Medulla oblongata (tissue), 1 donor: ENCODE measurements around the gene CDC5L.
"Not testable (repeated sequence)": the region's sequence is repeated elsewhere in the genome, so short reads cannot be mapped to it uniquely, and the experiment has no call there.

Source experiments
- DNase-seq: peaks from one replicate; pipeline ENCODE4 v3.0.0-alpha.2; 2015; ENCODE audit errors: extremely low spot score

The CDC5L gene

DNA sequence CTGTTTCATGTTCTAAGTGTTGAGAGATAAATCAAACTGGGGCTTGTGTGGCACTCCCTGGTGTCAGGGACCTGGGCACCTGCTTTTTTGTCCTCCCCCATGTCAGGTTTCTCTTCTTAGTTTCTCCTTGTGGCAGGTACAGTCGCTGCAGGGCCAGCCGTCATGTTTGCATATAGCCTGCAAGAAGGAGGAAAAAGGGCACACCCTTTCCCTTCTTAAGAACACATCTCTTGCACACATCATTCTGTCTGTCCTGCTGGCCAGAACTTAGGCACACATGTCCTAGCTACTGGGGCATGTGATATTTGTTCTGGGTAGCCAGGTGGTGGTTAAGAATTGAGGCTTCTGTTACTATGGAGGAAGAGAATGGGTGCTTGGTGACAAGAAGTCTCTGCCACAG lies 27.9 kb downstream of the CDC5L start:
- DNase-seq, result no peak

DNA sequence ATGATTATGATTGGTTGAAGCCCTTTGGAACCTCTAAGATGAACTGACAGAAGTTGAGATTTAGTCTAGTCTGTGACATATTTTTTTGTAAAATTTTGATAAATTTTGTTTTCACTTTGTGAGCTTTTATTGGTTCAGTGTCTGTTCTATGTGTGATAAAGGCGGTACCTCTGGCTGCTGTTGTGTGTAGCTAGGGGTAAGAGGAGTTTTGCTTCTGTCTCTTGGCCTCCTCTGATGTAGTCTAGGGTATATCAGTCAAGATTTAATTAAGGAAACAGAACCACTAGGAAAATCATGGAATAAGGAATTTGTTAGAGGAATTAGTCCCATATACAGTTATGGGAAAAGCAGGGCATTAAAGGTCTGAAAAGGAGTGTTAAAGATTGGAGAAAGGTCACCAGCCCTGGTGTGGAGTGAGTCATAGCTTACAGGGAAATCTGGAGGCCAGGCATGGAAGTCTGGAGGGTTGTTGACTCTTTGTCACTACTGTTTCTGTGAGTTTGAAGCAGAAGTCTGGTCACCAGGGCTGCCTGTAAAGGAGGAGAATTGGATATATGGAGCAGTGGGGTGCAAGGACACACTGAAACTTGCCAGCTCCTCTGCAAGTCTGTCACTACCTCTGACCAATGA lies 28.5 kb downstream of the CDC5L start:
- DNase-seq, result no peak

DNA sequence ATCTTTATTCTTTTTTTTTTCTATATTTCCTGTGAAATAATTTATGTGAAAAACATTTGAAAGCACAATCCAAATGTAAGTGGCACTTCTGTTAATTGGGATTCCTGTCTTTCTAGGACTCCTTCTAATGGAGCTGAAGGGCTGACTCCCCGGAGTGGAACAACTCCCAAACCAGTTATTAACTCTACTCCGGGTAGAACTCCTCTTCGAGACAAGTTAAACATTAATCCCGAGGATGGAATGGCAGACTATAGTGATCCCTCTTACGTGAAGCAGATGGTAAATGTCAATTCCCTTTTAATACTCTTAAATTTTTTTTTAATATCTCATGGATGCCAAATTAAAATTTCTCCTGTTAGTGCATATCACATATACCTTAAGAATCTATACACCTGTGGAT lies 35.0 kb downstream of the CDC5L start:
- no peak for DNase-seq

DNA sequence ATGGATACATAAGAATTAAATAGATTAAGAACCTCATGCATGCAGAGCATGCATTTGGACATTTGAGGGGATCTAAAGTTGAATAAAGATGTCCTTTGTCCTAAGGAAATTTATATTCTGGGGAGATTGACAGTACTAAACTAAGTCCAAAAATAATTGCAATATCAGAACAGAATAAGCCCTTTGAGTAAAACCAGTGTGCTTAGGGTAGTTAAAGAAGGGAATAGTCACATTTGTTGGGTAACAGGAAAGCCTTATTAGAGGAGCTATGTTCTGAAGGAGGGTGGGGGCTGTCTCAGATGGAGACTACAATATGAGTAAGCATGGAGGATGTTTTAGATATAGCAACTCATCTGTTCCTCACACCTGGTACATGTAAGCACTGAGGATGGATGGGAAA lies 35.8 kb downstream of the CDC5L start:
- no peak for DNase-seq

DNA sequence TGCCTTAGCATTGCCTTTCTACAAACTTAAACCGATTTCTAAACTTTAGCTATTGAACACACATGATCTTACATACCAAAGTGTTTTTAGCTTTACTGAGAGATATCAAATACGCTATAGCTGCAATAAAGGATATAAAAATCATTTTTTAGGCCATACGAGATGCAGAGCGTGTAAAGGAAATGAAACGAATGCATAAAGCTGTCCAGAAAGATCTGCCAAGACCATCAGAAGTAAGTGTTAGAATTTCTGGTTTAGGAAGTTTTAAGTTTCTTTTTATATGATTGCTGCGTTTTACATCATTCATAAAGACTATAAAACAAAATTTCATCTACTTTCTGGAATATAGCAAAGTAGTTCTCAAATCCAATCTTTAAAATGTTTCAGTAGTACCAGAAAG lies 38.4 kb downstream of the CDC5L start:
- no peak for DNase-seq

DNA sequence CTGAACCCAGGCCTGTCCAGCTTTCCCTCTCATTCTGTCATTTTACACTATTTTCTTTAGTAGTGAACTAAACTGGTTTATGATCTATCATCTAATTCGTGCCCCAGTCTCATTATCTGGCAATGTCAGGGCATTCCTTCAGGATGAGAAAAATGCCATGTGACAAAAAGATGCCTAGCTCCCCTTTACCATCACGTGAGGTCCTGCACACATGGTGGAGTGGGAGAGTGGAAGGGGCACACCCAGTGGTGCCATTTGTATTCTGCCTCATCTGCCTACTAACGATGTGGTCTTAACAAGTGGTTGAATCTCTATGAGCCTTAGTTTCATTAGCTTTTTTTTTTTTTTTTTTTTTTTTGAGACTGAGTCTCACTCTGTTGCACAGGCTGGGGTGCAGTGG lies 41.2 kb downstream of the CDC5L start:
- DNase-seq, result no peak

DNA sequence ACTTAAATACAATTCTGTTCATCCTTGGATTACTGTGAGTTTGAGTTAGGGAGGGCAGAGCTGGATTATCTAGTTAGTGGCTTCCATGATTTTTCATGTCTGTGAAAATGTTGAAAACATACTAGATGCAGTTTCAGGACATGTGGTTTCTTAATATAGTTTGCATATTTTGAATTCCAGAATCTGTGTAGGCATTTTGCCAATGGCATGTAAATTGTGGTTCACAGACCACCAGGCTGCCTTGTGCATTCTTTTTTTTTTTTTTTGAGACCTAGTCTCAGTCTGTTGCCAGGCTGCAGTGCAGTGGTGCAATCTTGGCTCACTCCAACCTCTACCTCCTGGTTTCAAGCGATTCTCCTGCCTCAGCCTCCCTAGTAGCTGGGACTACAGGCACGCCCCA lies 42.8 kb downstream of the CDC5L start:
- DNase-seq, result no peak

DNA sequence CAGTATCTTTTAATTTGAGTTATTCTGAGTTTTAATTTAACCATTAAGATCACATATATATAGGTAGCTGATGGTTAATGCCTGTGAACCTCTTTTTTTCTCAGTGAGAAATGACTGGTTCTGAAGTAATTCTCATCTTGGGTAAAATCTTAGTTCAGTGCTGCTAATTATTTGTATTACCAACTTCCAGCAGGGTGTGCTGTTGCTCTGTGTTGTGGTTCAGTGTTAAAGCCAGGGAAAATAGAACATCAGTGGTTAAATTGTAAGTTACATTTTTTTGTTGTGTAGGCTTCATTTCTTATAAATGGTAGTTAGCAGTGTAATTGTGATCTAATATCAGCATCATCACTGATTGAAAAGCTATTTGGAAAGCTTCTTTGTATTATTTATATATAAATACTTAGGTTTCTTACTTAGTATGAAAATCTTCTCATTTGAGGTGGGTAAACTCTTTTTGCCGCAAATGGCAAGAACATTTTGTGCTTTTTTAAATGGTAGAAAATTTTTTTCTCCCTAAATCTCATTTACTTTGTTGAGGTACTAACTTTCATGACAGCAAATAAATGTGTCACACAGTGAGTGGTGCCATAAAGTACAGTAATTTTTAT lies 43.7 kb downstream of the CDC5L start:
- DNase-seq, result peak; percentile 84

DNA sequence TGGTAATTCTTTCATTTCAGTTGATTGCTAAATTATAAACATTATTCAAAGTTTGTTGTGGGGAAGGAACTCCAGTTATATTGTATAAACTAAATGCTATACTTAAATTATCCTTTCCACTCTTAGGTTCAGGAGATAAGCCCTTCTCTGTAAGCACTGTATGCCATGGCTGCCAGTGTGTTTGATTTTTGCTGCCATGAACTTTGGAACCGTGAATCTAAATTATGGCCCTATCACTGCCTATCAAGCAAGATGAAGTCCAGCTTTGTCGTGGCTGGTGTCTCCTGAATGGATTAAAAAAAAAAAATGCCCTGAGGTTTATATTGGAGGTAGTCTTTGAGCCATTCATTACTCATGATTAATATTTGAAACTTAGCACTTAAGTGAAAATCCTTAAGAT lies 44.7 kb downstream of the CDC5L start:
- no peak for DNase-seq

DNA sequence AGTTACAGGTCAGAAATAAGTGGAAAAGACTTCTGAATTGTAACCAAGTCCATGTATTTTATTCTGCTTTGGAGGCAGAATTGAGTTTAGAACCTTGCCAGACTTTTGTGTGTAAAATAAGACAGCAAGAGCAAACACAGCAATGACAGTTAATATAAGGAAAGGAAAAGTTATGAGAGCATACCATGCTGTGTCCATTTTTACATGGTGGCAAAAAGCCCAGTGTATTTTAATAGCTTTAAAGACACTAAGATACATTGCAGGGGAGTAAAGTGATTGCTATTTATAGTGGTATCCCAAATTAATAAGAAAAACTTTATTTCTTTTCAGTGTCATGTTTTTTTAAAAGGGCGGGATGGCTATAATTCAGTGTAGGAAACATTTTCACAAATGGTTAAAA lies 45.2 kb downstream of the CDC5L start:
- DNase-seq, result no peak

DNA sequence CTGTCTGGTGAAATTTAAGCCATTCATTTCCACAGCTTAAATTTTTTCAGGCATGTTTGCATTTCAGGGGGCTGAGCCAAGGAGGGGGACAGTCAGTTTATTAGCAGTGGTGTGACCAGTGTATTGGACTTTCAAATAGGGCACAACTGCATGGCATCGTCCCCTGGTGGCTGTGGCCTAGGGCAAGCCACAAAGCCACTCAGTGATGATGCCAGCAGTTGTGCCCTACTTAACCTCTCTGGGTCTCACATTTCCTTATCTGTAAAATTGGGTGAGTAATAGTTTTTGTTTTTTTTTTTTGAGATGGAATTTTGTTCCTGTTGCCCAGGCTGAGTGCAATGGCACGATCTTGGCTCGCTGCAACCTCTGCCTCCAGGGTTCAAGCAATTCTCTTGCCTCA lies 48.0 kb downstream of the CDC5L start:
- no peak for DNase-seq

DNA sequence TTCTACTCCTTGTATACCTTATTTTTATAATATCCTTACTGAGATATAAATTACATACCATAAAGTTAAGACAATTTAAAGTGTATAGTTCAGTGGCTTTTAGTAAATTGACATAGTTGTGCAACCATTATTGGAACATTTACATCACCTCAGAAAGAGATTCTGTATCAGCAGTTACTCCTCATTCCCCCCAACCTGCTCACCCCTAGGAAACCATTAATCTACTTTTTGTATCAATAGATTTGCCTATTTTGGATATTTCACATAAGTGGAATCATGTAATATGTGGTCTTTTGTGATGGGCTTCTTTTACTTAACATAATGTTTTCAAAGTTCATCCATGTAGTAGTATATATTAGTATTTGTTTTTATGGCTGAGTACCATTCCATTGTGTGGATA lies 51.3 kb downstream of the CDC5L start:
- no peak for DNase-seq

DNA sequence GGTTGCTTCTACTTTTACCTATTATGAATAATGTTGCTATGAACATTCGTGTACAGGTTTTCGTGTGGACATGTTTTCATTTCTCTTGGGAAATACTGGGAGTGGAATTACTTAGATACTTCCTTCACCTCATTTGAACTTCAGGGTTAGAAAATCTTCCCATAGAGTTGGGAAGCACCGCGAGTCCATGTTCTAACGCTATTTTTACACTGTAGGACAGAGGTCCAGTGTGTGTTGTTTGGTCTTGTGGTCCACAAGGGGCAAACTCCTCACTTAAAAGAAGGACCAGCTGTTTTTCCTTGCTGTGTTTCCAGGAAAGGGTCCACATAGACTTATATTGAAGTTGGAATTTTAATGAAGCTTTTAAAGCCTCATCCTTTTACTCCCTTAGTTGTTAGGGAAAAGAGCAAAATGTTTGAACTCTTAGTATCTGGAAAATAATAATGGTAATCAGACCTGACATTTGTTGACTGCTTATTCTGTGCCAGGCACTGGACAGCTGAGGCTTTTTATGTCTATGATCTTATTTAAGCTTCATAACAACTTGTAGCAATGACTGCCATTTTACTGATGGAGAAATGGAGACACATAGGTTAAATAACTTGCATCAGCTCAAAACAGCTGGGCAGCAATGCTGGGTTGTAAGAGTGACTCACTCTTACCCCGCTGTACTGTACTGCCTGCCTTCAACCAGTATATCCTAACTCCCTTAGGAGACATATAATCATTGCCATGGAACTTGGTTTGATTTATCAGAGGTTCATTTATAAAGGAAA lies 52.0 kb downstream of the CDC5L start:
- no peak for DNase-seq

DNA sequence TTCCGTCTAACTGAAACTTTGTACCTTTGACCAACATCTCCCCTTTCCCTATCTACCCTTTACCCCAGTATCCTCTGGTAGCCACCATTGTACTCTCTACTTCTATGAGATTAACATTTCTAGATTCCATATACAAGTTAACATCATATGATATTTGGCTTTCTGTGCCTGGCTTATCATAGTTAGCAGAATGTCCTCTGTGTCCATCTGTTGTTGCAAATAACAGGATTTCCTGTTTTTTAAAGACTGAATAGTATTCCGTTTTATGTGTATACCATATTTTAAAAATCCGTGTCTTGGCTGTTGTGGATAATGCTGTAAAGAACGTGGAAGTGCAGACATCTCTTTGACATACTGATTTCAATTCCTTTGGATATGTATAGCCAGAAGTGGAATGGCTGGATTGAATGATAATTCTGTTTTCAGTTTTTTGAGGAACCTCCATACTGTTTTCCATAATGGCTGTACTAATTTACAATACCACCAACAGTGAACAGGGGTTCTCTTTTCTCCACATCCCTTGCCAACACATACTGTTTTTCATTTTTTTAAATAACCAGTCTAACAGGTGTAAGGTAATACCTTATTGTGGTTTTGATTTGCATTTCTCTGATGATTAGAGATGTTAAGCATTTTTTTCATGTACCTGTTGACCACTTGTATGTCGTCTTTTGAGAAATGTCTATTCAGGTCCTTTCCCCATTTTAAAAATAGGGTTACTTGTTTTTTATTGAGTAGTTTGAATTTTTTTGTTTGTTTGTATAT lies 53.8 kb downstream of the CDC5L start:
- DNase-seq, result no peak

DNA sequence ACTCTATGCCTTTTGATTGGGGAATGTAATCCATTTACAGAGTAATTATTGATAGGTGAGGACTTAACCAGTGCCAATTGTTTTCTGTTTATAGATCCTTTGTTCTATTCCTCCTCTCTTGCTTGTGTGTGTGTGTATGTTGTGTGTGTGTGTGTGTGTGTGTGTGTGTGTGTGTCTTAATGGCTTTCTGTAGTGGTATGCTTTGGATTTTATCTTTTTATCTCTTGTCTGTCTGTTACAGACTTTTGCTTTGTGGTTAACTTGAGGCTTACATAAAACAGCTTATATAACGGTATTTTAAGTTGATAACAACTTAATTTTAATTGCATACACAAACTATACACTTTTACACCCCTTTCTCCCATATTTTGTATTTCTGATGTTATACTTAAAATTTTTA lies 54.7 kb downstream of the CDC5L start:
- DNase-seq, result no peak

DNA sequence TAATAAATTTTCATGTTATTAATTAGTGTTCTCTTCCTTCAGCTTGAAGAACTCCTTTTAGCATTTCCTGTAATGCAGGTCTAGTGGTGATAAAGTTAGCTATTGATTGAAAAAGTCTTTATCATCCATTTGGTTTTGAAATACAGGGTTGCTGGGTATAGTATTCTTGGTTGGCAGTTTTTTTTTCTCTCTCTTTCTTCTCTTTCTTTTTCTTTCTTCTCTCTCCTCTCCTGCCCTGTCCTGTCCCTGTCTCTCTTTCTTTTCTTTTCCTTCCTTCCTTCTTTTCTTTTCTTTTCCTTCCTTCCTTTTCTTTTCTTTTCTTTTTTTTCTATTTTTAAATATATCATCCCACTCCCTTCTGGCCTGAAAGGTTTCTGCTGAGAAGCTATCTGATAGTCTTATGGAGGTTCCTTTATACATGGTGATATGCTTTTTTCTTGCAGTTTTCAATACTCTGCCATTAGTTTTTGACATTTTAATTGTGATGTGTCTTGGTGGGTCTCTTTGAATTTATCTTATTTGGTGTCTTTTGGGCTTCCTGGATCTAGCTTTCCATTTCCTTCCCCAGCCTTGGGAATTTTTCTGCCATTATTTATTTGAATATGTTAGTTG lies 55.4 kb downstream of the CDC5L start:
- no peak for DNase-seq

DNA sequence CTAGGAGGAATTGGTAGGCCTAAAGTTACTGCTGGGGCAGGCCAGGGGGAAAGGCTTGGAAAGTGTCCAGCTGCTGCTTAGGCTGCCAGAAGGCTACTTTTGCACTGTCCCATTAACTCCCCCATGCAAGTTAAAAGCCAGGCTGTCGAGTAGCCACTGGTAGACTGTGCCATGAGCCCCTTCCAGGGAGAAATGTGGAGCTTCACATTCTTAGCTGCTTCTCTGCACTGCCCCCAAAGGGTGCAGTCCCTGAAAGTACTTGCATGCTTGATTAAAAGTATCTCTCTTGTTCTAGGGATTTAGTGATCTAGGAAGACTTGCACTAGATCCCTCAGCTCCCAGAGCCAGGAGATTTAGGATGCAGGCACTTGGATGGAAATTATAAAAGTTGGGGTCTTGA lies 57.3 kb downstream of the CDC5L start:
- DNase-seq, result no peak

DNA sequence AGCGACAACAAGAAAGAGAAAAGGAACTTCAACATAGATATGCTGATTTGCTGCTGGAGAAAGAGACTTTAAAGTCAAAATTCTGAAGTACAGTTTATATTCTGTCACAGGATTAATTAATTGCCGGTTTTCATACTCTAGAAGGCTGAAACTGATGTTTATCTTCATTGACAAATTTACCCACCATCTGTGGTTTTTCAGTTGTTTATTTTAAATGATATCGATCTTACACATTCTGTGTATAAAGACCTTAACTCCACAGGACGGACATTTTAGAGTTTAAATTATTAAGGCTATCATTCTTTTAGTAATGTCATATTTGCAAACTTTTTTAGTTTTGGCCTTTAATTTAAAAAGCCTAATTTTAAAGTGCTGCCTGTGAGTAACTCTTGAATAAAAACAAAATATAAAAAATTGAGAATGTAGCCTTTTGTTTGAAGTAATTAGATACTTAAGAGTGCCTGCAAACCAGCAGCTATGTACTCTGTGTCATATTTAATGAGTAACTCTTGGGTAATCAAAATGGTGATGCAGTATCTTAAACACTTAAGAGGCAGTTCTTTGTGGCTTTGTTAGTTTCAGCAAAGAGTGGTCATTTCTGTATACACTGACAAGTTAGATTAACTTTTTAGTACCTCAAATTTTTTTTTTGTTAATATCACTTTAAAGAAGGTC lies 59.3 kb downstream of the CDC5L start:
- no peak for DNase-seq

DNA sequence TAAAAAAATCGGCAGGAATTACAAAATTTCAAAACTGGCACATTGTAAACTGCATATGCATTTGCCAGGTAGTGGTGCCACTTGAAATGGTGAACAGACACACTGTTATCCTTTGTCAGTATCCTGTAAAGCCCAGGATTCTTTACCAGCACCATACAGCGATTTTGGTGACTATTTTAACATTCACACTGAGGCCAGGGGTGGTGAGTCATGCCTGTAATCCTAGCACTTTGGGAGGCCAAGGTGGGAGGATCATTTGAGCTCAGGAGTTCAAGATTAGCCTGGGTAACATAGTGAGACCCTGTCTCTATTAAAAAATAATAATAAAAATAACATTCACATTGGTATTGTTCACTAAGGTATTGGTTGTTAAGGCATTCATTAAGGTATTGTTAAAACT lies 61.7 kb downstream of the CDC5L start:
- DNase-seq, result not testable (repeated sequence)

DNA sequence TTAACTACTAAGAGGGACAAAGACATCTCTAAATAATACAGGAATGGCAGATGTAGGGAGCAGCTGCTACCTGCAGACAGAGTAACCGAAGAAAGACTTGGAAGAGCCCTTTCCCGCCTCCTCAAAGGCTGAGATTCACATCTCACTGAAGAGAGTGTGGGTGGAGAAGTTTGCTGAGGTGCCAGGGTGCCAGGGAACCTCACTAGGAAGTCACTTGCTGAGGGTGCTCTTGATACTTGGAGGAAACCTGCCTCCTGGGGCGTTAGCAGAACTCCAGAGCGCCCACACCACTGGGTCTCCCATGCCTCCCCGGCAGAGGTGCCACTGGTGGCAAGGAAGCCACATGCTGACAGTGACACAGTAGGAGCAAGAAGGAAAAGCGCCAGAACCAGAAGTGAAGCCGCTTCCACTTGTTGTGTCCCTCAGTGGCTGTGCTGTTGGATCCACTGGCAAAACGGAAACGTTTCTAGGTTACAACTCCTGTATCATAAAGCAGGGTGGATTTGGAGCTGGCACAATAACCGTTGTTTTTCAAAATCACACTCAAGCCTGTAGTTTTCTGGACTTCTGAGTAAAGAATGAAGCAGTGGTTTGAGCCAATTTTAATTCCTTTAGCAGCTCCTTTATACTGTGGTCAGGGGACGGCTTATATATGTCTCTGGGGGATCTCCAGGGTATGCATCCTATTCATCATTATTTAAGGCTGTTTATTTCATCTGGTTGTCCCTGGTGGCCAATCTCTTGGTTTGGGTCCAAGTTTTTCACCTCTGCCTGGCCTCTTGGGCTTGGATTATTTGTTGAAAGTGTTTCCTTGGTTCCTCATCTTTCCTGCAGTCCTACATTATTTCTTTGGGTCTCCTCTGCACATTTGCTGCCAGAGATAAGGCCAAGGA lies 64.5 kb downstream of the CDC5L start:
- no peak for DNase-seq

DNA sequence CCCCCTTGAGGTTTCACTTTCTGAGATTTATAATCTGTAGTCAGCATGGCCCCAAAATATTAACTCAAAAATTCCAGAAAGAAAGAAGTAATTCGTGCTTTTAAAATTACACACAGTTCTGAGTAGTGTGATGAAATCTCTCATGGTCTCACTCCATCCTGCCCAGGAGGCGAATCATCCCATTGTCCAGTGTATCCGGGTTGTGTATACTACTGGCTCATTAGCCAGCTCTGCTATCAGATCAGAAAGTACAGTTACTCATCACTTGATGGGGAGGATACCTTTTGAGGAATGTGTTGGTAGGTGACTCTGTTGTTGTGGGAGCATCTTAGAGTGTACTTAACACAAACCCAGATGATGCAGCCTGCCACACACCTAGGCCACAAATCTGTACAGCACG lies 65.2 kb downstream of the CDC5L start:
- no peak for DNase-seq
